Rectal smooth muscle tissue (tissue), 1 donor: ENCODE results near the gene KIF13A.
"Not testable (repeated sequence)": the region's sequence is repeated elsewhere in the genome, so short reads cannot be mapped to it uniquely, and the experiment has no call there.

Experiments used
- H3K27ac ChIP-seq: one replicate; pipeline ENCODE4 v1.7.0; 2013; ENCODE audit warnings: low read depth, low read length, inconsistent platforms
- H3K27me3 ChIP-seq: one replicate; pipeline ENCODE4 v1.7.0; 2013; ENCODE audit warnings: low read length; ENCODE audit not compliant: control insufficient read depth, insufficient read depth
- H3K36me3 ChIP-seq: one replicate; pipeline ENCODE4 v1.7.0; 2013; ENCODE audit warnings: low read length; ENCODE audit not compliant: control insufficient read depth, insufficient read depth
- H3K4me1 ChIP-seq: one replicate; pipeline ENCODE4 v1.7.0; 2013; ENCODE audit warnings: low read length; ENCODE audit not compliant: control insufficient read depth, insufficient read depth
- H3K4me3 ChIP-seq: one replicate; pipeline ENCODE4 v1.7.0; 2013; ENCODE audit warnings: low read length
- H3K9ac ChIP-seq: one replicate; pipeline ENCODE4 v1.7.0; 2013; ENCODE audit warnings: low read length

KIF13A gene

DNA sequence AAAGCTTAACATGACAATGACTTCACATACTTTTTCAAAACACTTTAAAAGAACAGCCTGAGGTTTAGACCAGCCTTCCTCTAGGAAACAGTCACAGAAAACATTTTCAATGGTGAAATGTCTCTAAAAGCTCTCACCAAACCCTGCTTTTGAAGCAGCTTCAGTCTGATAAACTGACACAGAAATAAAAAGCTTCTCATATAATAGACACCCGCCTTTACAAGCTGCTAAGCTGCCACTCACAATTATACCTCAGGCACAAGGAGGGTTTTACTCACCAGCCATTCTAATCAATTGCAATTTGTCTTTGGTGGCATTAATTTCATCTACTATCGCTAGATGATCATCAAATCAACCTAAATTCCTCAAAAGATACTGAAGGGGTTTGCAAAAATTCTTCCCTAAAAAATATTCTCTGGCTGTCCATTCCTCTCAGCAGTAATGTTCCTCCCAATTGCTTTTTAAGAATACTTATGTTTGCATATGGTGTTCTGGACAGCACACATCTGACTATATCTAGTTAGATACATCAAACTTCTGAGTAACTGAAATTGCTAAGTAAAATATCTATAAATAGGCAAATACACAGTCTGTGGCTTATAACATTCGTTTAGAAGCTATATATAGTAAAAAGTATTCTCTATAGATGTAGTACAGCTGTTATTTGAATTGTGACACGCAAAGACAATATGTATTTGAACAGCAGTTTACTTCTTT, 29.4 kb downstream of the KIF13A start:
- Histone ChIP-seq H3K4me3 (no peak overlapping the region), H3K27me3 (no peaks in the 10 kb centered on the region), H3K27ac (peak overlapping the region; percentile 24), H3K36me3 (no peaks in the 10 kb centered on the region), H3K4me1 (peaks cover 19% of the 10 kb centered on the region), H3K9ac (no peak overlapping the region)

DNA sequence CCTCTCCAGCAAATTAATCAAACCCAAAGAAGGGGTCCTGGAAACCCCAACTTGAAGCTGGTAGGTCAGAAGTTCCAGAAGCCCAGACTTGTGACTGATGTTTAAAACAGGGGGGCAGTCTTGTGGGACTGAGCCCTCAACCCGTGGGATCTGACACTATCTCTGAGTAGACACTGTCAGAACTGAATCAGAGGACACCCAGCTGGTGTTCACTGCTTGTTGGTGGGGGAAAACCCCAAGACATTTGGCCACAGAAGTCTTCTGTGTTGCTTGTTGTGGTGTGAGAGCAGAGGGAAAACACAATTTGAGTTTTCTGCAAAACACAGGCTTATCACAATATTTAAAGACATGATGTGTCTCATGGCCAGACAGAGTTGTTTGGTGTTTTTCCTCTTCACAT, 29.9 kb downstream of the KIF13A start:
- Histone ChIP-seq H3K27me3 (no peaks in the 10 kb centered on the region), H3K27ac (peak overlapping the region; percentile 24), H3K4me3 (no peak overlapping the region), H3K4me1 (peaks cover 19% of the 10 kb centered on the region), H3K36me3 (no peaks in the 10 kb centered on the region), H3K9ac (no peak overlapping the region)

DNA sequence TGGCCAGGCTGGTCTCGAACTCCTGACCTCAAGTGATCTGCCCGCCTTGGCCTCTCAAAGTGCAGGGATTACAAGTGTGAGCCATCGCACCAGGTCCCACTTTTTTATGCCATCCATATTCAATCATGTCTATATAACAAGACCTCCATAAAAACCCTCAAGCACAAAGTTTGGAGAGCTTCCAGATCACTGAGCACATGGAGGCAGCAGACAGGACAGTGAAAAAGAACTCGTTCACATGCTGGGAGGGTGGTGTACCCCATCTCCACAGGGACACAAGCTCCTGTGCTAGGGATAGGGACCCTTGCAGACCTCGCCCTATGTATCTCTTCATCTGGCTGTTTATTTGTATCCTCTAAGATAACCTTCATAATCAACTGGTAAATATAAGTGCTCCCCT, 30.3 kb downstream of the KIF13A start:
- Histone ChIP-seq H3K36me3 (no peaks in the 10 kb centered on the region), H3K27ac (no peak overlapping the region), H3K4me1 (peaks cover 19% of the 10 kb centered on the region), H3K27me3 (no peaks in the 10 kb centered on the region), H3K9ac (no peak overlapping the region), H3K4me3 (no peak overlapping the region)

DNA sequence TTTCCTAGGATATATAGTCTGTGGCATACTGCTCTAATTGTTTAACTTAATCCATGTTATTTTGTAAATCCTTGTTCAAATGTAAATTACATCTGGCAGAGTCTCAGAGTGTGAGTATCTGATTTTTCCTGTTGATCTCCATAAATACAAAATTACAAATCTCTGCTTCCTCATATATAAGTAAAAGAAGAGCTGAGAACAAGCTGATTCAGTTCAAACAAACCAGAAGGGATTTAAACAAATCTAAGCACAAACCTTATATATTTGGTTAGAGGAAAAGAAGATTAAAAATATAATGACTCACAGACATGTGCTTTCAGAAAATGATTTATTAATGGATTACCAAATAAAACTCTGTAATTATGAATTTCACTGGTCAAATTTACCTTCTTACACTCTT, 37.3 kb downstream of the KIF13A start:
- H3K36me3 ChIP-seq = no peaks in the 10 kb centered on the region
- H3K27ac ChIP-seq = no peak overlapping the region
- no peak overlapping the region for H3K9ac ChIP-seq
- H3K4me3 ChIP-seq = no peak overlapping the region
- peaks cover 10% of the 10 kb centered on the region for H3K4me1 ChIP-seq
- H3K27me3 ChIP-seq = no peaks in the 10 kb centered on the region

DNA sequence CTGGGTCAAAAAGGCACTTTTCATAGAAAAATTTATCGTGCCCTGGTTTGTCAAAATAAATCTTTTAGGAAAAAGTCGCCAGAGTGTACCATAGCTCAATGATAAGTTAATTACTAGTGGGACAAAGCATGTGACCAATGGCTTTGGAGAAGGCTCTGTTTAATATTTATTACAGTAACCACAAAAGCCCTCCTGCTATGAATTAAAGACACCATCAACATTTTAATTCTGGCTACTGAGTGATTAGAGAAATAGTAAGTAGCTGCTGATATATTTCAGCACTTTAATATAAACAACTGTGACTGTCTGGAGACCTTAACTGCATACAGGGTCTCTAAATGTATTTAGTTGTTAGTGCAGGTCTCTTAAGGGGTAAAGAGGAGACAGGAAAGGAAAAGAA, 38.3 kb downstream of the KIF13A start:
- H3K27me3 ChIP-seq = no peaks in the 10 kb centered on the region
- H3K27ac ChIP-seq = no peak overlapping the region
- peaks cover 15% of the 10 kb centered on the region for H3K4me1 ChIP-seq
- no peak overlapping the region for H3K9ac ChIP-seq
- H3K36me3 ChIP-seq = no peaks in the 10 kb centered on the region
- no peak overlapping the region for H3K4me3 ChIP-seq

DNA sequence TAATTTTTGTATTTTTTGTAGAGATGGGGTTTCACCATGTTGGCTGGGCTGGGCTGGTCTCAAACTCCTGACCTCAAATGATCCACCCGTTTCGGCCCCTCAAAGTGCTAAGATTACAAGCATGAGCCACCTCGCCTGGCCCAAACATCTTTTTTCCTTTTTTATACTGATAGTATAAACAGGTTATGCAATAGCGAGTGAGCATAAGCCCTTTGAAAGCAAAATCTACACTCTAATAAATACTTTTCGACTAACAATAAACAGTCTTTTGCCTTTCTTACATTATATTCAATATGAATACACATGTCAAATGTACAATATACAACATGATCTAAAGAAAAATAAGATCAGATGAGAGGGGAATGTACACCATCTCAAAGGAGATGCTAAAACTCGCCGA, 38.7 kb downstream of the KIF13A start:
- Histone ChIP-seq H3K4me3 (no peak overlapping the region), H3K9ac (no peak overlapping the region), H3K36me3 (no peaks in the 10 kb centered on the region), H3K4me1 (peaks cover 15% of the 10 kb centered on the region), H3K27ac (no peak overlapping the region), H3K27me3 (no peaks in the 10 kb centered on the region)

DNA sequence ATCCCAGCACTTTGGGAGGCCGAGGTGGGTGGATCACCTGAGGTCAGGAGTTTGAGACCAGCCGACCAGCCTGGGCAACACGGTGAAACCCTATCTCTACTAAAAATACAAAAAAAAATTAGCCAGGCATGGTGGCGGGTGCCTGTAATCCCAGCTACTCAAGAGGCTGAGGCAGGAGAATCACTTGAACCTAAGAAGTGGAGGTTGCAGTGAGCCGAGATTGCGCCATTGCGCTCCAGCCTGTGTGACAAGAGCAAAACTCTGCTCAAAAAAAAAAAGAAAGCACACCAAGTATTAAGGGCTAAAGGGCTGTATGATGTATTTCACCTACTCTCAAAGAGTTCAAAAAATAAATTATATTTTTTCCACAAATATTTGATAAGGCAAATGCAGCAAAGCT, 39.9 kb downstream of the KIF13A start:
- H3K36me3 ChIP-seq, H3K27ac ChIP-seq, H3K9ac ChIP-seq, H3K4me3 ChIP-seq, H3K27me3 ChIP-seq: not testable (repeated sequence)
- H3K4me1 ChIP-seq = peaks cover 15% of the 10 kb centered on the region

DNA sequence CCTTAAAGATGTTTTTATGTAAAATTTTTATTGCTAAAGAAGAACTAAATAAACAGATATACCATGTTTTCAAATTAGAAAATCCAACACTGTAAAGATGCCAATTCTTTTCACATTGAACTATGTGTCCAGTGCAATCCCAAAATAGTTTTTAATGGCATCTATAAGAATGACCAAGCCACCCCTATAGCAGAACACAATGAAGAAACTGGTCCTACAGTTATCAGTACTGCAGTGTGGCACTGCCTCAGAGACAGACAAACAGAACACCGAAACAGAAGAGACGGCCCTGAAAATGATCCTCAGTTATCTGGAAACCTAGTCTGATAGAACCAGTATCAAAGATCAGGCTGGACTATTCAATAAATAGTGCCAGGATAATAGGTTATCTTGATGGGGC, 41.9 kb downstream of the KIF13A start:
- peaks cover 15% of the 10 kb centered on the region for H3K4me1 ChIP-seq
- no peak overlapping the region for H3K9ac ChIP-seq
- no peak overlapping the region for H3K4me3 ChIP-seq
- H3K36me3 ChIP-seq = no peaks in the 10 kb centered on the region
- H3K27me3 ChIP-seq = no peaks in the 10 kb centered on the region
- no peak overlapping the region for H3K27ac ChIP-seq

DNA sequence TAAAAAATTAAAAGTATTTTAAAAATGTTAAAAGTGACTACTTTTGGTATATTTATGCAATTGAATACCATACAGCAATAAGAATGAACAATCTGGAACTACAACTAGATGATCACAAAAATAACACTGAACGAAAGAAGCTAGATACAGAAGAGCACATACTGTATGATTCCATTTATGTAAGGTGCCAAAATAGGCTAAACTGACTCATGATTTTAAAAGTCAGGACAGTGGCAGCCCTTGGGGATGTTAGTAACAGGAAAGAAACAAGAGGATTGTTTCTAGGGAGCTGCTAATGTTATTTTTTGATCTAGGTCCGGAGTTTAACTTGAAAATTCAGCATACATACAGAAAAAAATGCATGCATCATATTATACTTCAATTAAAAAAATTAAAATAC, 42.3 kb downstream of the KIF13A start:
- peaks cover 15% of the 10 kb centered on the region for H3K4me1 ChIP-seq
- H3K36me3 ChIP-seq = no peaks in the 10 kb centered on the region
- no peak overlapping the region for H3K27ac ChIP-seq
- no peaks in the 10 kb centered on the region for H3K27me3 ChIP-seq
- H3K9ac ChIP-seq = no peak overlapping the region
- H3K4me3 ChIP-seq = no peak overlapping the region

DNA sequence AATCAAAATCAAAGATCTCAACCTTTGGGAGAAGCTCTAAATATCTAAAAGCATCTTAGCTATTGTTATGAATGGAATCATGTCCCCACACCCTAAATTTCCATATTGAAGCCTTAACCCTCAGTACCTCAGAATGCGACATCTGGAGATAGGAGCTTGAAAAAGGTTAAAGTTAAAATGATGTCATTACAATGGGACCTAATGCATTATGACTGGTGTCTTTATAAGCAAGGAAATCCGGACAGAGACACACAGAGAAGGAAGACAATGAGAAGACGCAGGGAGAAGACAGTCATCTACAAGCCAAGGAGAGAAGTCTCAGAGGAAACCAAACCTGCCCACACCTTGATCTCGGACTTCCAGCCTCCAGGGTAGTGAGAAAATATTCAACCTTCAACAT, 46.1 kb downstream of the KIF13A start:
- Histone ChIP-seq H3K4me3 (no peak overlapping the region), H3K27ac (no peak overlapping the region), H3K36me3 (no peaks in the 10 kb centered on the region), H3K9ac (no peak overlapping the region), H3K4me1 (peaks cover 9% of the 10 kb centered on the region), H3K27me3 (no peaks in the 10 kb centered on the region)

DNA sequence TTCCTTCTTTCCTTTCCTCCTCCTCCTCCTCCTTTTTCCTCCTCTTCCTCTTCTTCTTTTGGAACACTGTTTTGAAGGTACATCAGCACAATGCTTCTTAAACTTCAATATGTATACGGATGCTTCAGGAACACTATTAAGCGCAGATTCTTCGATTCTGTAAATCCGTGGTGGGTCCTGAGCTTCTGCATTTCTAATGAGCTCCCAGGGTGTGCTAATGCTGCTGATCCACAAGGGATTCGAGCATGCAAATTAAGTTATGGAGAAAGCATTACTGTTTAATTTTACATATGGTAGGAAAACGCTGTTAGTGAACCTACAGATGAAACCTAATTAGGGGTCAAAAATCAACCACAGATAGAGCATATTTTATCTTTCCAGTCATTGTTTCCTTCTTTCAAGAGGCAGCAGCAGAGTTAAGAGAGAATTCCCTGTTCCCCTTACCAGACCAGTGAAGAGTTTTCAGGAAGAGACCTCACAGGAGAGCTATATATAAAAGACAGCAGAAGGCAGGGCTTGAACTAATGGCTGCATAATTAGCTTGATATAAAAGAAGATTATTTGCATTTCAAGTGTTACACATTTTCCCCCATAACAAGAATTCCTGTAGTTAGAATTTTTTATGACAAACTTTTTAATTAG, 47.2 kb downstream of the KIF13A start:
- peaks cover 12% of the 10 kb centered on the region for H3K4me1 ChIP-seq
- H3K4me3 ChIP-seq = no peak overlapping the region
- H3K27ac ChIP-seq = no peak overlapping the region
- no peak overlapping the region for H3K9ac ChIP-seq
- no peaks in the 10 kb centered on the region for H3K27me3 ChIP-seq
- no peaks in the 10 kb centered on the region for H3K36me3 ChIP-seq

DNA sequence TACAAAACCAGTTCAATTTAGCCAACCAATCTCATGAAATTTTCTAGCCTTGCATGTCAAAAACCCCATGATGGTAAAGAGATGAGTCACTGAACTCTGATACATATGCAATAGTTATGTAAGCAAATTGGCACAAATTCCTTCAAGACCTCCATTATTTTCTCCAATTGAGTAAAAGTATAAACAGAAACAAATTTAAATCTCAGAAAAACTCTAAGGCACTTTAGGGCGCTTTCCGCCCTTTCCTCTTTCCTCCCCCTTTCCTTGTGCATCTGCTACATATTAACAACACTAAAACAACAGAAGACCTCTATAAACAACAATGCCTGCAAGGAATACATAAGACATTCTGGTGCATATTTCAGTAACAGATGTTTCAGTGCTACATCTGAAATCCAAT, 48.5 kb downstream of the KIF13A start:
- H3K27me3 ChIP-seq = no peaks in the 10 kb centered on the region
- no peak overlapping the region for H3K4me3 ChIP-seq
- peaks cover 8% of the 10 kb centered on the region for H3K4me1 ChIP-seq
- no peak overlapping the region for H3K9ac ChIP-seq
- no peaks in the 10 kb centered on the region for H3K36me3 ChIP-seq
- no peak overlapping the region for H3K27ac ChIP-seq
